B cell (primary cell): ENCODE results near the gene FANCM. TPM values are rescaled to one million over a fixed set of nuclear protein-coding genes. Genes with fewer than 3 reads are reported as not detected.

ENCODE experiments used
- ATAC-seq: fragments of 200-7000 bp; cut with Tn5 transposase; one replicate; pipeline ENCODE4 v1.10.0; 2021; ENCODE audit warnings: low read depth, mild to moderate bottlenecking, moderate number of reproducible peaks, moderate library complexity
- CTCF ChIA-PET: fragments of 350-600 bp; sonication (Branson Sonifier 250); formaldehyde crosslinking; loops from one replicate; lab custom pipeline; 2021; ENCODE audit warnings: antibody characterized with exemption, inconsistent platforms; lab: Charles Lee
- POLR2A ChIA-PET: fragments of 350-600 bp; sonication (Branson Sonifier 250); formaldehyde crosslinking; loops from one replicate; lab custom pipeline; 2021; ENCODE audit warnings: antibody characterized with exemption; lab: Charles Lee
- DNase-seq: peaks from one replicate; pipeline ENCODE4 v3.0.0; 2013
- H2AFZ ChIP-seq: 2 replicates; pipeline ENCODE4 v1.6.1; 2012; ENCODE audit warnings: mild to moderate bottlenecking, low read depth, low read length; ENCODE audit not compliant: insufficient read depth, poor library complexity, severe bottlenecking
- H3K27ac ChIP-seq, 2 donors: 1 replicate in 1 of 2; 2 replicates in 1 of 2; pipeline ENCODE4 v1.5.1; 2012 to 2013; ENCODE audit warnings: low read length in 2 of 2, mild to moderate bottlenecking in 2 of 2, moderate library complexity in 1 of 2
- H3K27me3 ChIP-seq, 4 experiments: fragments of 200-600 bp in 1 of 4; sonication (generic) in 1 of 4; replicated peaks in 1 of 4; 1 replicate in 2 of 4; 2 replicates in 2 of 4; pipeline versions ENCODE4 v1.6.1 to v1.7.0; 2013 to 2016; ENCODE audit warnings: low read length in 3 of 4, mild to moderate bottlenecking in 2 of 4, mixed read lengths in 1 of 4, moderate library complexity in 1 of 4; ENCODE audit not compliant: insufficient read depth in 4 of 4, control insufficient read depth in 3 of 4; ENCODE audit errors: control extremely low read depth in 1 of 4
- H3K36me3 ChIP-seq, 2 experiments: replicated peaks in 1 of 2; 1 replicate in 1 of 2; 2 replicates in 1 of 2; pipeline versions ENCODE4 v1.6.1 to v1.7.1; 2013; ENCODE audit warnings: low read length in 1 of 2; ENCODE audit not compliant: insufficient read depth in 2 of 2, control insufficient read depth in 1 of 2; ENCODE audit errors: control extremely low read depth in 1 of 2, extremely low read depth in 1 of 2
- H3K4me1 ChIP-seq, 2 donors: fragments of 200-600 bp in 1 of 2; sonication (generic) in 1 of 2; 1 replicate in 1 of 2; 2 replicates in 1 of 2; pipeline versions ENCODE4 v1.5.1 to v1.6.1; 2013 to 2017; ENCODE audit warnings: low read length in 2 of 2; ENCODE audit not compliant: control insufficient read depth in 2 of 2, insufficient read depth in 2 of 2
- H3K4me2 ChIP-seq: replicated peaks from 2 replicates; pipeline ENCODE3; 2012; ENCODE audit warnings: mild to moderate bottlenecking, low read depth, low read length; ENCODE audit not compliant: poor library complexity, severe bottlenecking
- H3K4me3 ChIP-seq, 5 experiments: fragments of 200-600 bp in 1 of 5; sonication (generic) in 1 of 5; 1 replicate in 3 of 5; 2 replicates in 2 of 5; pipeline versions ENCODE4 v1.5.1 to v1.7.0; 2011 to 2016; ENCODE audit warnings: low read length in 4 of 5, mild to moderate bottlenecking in 4 of 5, low read depth in 2 of 5, control low read depth in 1 of 5, moderate library complexity in 1 of 5; ENCODE audit not compliant: insufficient read depth in 1 of 5; ENCODE audit errors: control extremely low read depth in 1 of 5, extremely low read depth in 1 of 5
- H3K79me2 ChIP-seq: fragments of 200-600 bp; sonication (generic); one replicate; pipeline ENCODE4 v1.6.0; 2016; ENCODE audit warnings: low read length; ENCODE audit not compliant: control insufficient read depth, insufficient read depth
- H3K9ac ChIP-seq: fragments of 200-600 bp; sonication (generic); 2 replicates; pipeline ENCODE4 v1.6.1; 2017; ENCODE audit warnings: mild to moderate bottlenecking, low read length, moderate library complexity
- H3K9me3 ChIP-seq, 3 donors: one replicate each; pipeline versions ENCODE4 v1.6.1 to v1.7.1; 2013; ENCODE audit warnings: low read length in 2 of 3; ENCODE audit not compliant: control insufficient read depth in 2 of 3, insufficient read depth in 1 of 3; ENCODE audit errors: control extremely low read depth in 1 of 3
- H4K20me1 ChIP-seq: 2 replicates; pipeline ENCODE4 v1.6.0; 2012; ENCODE audit warnings: mild to moderate bottlenecking, low read length; ENCODE audit not compliant: insufficient read depth, control insufficient read depth, poor library complexity, severe bottlenecking
- H3K27ac Mint-ChIP-seq: one replicate; pipeline ENCODE4 v1.8.0; 2021; ENCODE audit warnings: mixed read lengths
- H3K27me3 Mint-ChIP-seq: one replicate; pipeline ENCODE4 v1.8.0; 2021; ENCODE audit warnings: mixed read lengths
- H3K4me1 Mint-ChIP-seq: one replicate; pipeline ENCODE4 v1.8.0; 2021; ENCODE audit warnings: mixed read lengths
- H3K4me3 Mint-ChIP-seq: one replicate; pipeline ENCODE4 v1.8.0; 2021; ENCODE audit warnings: mixed read lengths
- H3K9me3 Mint-ChIP-seq: one replicate; pipeline ENCODE4 v1.8.0; 2022; ENCODE audit warnings: mixed read lengths; ENCODE audit not compliant: insufficient read depth
- EZH2 ChIP-seq: IDR thresholded peaks from 2 replicates; pipeline ENCODE4 v1.6.1; 2012; ENCODE audit warnings: borderline replicate concordance, low read depth, mild to moderate bottlenecking, moderate library complexity, low read length; ENCODE audit not compliant: insufficient read depth, poor library complexity, severe bottlenecking
- WGBS: methylation state at CpG from one replicate; pipeline ENCODE4 v1.1.5; 2013; ENCODE audit warnings: missing lambda C conversion rate; ENCODE audit not compliant: insufficient coverage; 5-methylcytosine and 5-hydroxymethylcytosine counted together
- intact Hi-C: fragments of 100-400 bp; cut with micrococcal nuclease; formaldehyde crosslinking; loops from one replicate; pipeline ENCODE4 v1.10.0; 2022
- polyA plus RNA-seq: library from polyadenylated mRNA; depleted of rRNA; stranded (reverse); fragments of >200 nt; gene quantifications from 2 replicates; pipeline ENCODE4 v1.2.3, GENCODE V29; 2012
- total RNA-seq, 2 donors: library from RNA; stranded (reverse); fragments of 120-200 nt in 1 of 2; gene quantifications; 1 replicate in 1 of 2; 2 replicates in 1 of 2; pipeline versions ENCODE4 v1.2.3 to v1.2.4, GENCODE V29; 2013 to 2022
- TF ChIP-seq, protein P1 (sequence below): fragments of 200-600 bp; IDR thresholded peaks from one replicate; pipeline ENCODE4 v1.8.0; 2022; ENCODE audit warnings: antibody characterized with exemption, mild to moderate bottlenecking

Gene FANCM
- total and polyA plus RNA-seq, 2 donors (not counting 1 experiment from before 2014, with no cell fraction given) = 3.0 to 15.5 TPM

DNA sequence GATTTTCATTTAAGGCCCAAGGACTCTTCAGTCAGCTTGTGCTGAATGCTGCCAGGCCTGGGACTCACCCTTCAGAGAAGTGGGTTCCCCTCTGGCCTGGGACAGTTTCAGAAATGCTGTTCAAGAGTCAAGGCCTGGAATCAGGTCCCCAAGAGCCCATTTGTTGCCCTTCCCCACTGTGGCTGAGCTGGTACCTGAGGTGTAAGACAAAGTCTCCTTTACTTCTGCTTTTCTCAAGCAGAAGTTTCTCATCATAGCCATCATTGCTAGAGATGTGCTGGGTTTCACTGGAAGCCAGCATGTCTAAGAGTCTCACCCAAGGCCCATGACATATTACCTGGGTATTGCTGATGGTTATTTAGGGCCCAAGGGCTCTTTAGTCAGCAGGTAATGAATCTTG lies 8.9 kb downstream of the FANCM start:
- Histone ChIP-seq H3K27me3 (no peaks in the 10 kb centered on the region), H4K20me1 (no peaks in the 10 kb centered on the region), H2AFZ (no peak overlapping the region), H3K4me1 (peaks cover 3 to 4% of the 10 kb centered on the region in 2 donors), H3K79me2 (peaks cover 45% of the 10 kb centered on the region), H3K36me3 (peaks cover 1% of the 10 kb centered on the region in 2 experiments), H3K4me3 (no peak overlapping the region), H3K27ac (peak overlapping the region in 1 of 2 donors; percentile 39), H3K9me3 (no peaks in the 10 kb centered on the region), H3K4me2 (no peak overlapping the region), H3K9ac (no peak overlapping the region)
- ATAC-seq = no peak
- no peak for DNase-seq
- no peak overlapping the region for H3K4me3 Mint-ChIP-seq
- H3K4me1 Mint-ChIP-seq = peaks cover 21% of the 10 kb centered on the region
- CTCF ChIA-PET = no interaction called here
- no peaks in the 10 kb centered on the region for H3K27me3 Mint-ChIP-seq
- no peaks in the 10 kb centered on the region for H3K9me3 Mint-ChIP-seq
- no peak for TF ChIP-seq EZH2
- TF ChIP-seq, protein P1, sequence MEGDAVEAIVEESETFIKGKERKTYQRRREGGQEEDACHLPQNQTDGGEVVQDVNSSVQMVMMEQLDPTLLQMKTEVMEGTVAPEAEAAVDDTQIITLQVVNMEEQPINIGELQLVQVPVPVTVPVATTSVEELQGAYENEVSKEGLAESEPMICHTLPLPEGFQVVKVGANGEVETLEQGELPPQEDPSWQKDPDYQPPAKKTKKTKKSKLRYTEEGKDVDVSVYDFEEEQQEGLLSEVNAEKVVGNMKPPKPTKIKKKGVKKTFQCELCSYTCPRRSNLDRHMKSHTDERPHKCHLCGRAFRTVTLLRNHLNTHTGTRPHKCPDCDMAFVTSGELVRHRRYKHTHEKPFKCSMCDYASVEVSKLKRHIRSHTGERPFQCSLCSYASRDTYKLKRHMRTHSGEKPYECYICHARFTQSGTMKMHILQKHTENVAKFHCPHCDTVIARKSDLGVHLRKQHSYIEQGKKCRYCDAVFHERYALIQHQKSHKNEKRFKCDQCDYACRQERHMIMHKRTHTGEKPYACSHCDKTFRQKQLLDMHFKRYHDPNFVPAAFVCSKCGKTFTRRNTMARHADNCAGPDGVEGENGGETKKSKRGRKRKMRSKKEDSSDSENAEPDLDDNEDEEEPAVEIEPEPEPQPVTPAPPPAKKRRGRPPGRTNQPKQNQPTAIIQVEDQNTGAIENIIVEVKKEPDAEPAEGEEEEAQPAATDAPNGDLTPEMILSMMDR = no peak
- POLR2A ChIA-PET = no interaction called here
- intact Hi-C loops = no loop called here
- peak overlapping the region; percentile 10 for H3K27ac Mint-ChIP-seq

DNA sequence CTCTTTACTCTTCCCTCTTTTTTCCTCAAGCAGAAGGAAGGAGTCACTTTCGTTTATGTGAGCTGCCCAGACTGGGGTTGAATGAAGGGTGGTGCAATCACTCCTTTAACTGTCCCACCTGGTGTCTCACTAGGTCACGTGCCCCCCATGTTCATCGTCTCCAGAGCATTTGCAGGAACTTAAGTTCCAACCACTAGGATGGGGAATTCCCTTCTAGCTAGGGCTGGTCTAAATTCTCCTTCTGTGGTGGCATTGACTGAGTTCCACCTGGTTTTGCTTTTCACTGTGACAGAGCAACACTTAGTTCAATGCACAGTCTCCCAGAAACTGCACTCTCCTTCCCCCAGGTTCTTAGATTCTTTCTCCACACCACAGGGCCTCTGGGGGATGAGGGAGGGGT lies 9.5 kb downstream of the FANCM start:
- no peak overlapping the region for H3K27ac Mint-ChIP-seq
- Histone ChIP-seq H3K4me3 (no peak overlapping the region), H3K4me1 (peaks cover 3 to 4% of the 10 kb centered on the region in 2 donors), H2AFZ (no peak overlapping the region), H3K9me3 (no peaks in the 10 kb centered on the region), H3K4me2 (no peak overlapping the region), H3K36me3 (peaks cover 1 to 3% of the 10 kb centered on the region in 2 experiments), H3K79me2 (peaks cover 39% of the 10 kb centered on the region), H3K27me3 (no peaks in the 10 kb centered on the region), H4K20me1 (no peaks in the 10 kb centered on the region), H3K9ac (no peak overlapping the region), H3K27ac (no peak overlapping the region)
- ATAC-seq (no peak), DNase-seq (no peak)
- no peaks in the 10 kb centered on the region for H3K9me3 Mint-ChIP-seq
- no peak for TF ChIP-seq EZH2
- intact Hi-C loops = no loop called here
- ChIA-PET POLR2A (no interaction called here), CTCF (no interaction called here)
- no CpG with 5 or more reads among the region's 3 CpGs for WGBS
- H3K4me3 Mint-ChIP-seq = no peak overlapping the region
- H3K27me3 Mint-ChIP-seq = no peaks in the 10 kb centered on the region
- H3K4me1 Mint-ChIP-seq = peaks cover 21% of the 10 kb centered on the region
